Endothelial cell of umbilical vein (primary cell): ENCODE data around the gene HBEGF. TPM values are rescaled to one million over a fixed set of nuclear protein-coding genes. Genes with fewer than 3 reads are reported as not detected.

Experiments
- BruUV-seq: library from RNA; stranded (reverse); fragments of 400-500 nt; replicated peaks from 2 replicates; lab custom pipeline; 2021; lab: Mats Ljungman, UMichigan
- CTCF ChIA-PET: fragments of 300-600, 350-600 bp; sonication (Branson Sonifier 250); formaldehyde crosslinking; loops from one replicate; lab custom pipeline; 2021; ENCODE audit warnings: antibody characterized with exemption, inconsistent platforms; lab: Charles Lee
- POLR2A ChIA-PET: fragments of 300-600, 350-600 bp; sonication (Branson Sonifier 250); formaldehyde crosslinking; loops from one replicate; lab custom pipeline; 2021; ENCODE audit warnings: antibody characterized with exemption, inconsistent platforms; lab: Charles Lee
- DNase-seq: peaks from one replicate; pipeline ENCODE4 v3.0.0-alpha.2; 2011; ENCODE audit warnings: low read depth, low spot score
- FAIRE-seq: peaks from 2 replicates; lab custom pipeline; 2011; peaks lifted over from hg19 to GRCh38; lab: Jason Lieb, UNC
- H2AFZ ChIP-seq: 2 replicates; pipeline ENCODE4 v1.6.0; 2012; ENCODE audit warnings: low read depth, low read length, control low read depth, inconsistent platforms
- H3K27ac ChIP-seq: 2 replicates; pipeline ENCODE4 v1.5.1; 2011; ENCODE audit warnings: low read depth, mild to moderate bottlenecking, control low read depth, low read length, moderate library complexity; ENCODE audit not compliant: insufficient read depth
- H3K27me3 ChIP-seq, 2 experiments: 2 replicates each; pipeline versions ENCODE4 v1.6.0 to v1.6.1; 2011; ENCODE audit warnings: low read length in 2 of 2, mixed read lengths in 1 of 2; ENCODE audit not compliant: control insufficient read depth in 2 of 2, insufficient read depth in 2 of 2
- H3K36me3 ChIP-seq, 2 experiments: 2 replicates in 1 of 2; 3 replicates in 1 of 2; pipeline ENCODE4 v1.5.1; 2011; ENCODE audit warnings: low read length in 2 of 2, mild to moderate bottlenecking in 1 of 2, moderate library complexity in 1 of 2; ENCODE audit not compliant: control insufficient read depth in 2 of 2, insufficient read depth in 2 of 2; ENCODE audit errors: extremely low read depth in 1 of 2
- H3K4me1 ChIP-seq: 3 replicates; pipeline ENCODE4 v1.5.1; 2011; ENCODE audit warnings: mild to moderate bottlenecking, low read length; ENCODE audit not compliant: control insufficient read depth, insufficient read depth; ENCODE audit errors: extremely low read depth
- H3K4me2 ChIP-seq: 2 replicates; pipeline ENCODE4 v1.6.1; 2011; ENCODE audit warnings: low read length, control low read depth, mixed read lengths; ENCODE audit not compliant: insufficient read depth
- H3K4me3 ChIP-seq, 3 experiments: fragments of 200-600 bp in 1 of 3; sonication (generic), shearing (Covaris generic) in 1 of 3; replicated peaks in 1 of 3; 2 replicates each; pipeline ENCODE4 v1.5.1; 2011 to 2016; ENCODE audit warnings: control low read depth in 3 of 3, low read length in 3 of 3, mild to moderate bottlenecking in 2 of 3, inconsistent platforms in 1 of 3, low read depth in 1 of 3, moderate library complexity in 1 of 3; ENCODE audit not compliant: insufficient read depth in 1 of 3
- H3K79me2 ChIP-seq: 2 replicates; pipeline ENCODE4 v1.6.0; 2012; ENCODE audit warnings: low read length, inconsistent platforms; ENCODE audit not compliant: control insufficient read depth, insufficient read depth
- H3K9ac ChIP-seq: replicated peaks from 2 replicates; pipeline ENCODE3; 2011; ENCODE audit warnings: low read length, control low read depth; ENCODE audit not compliant: insufficient read depth; ENCODE audit errors: extremely low read depth
- H3K9me1 ChIP-seq: replicated peaks from 3 replicates; pipeline ENCODE4 v1.6.0; 2011; ENCODE audit warnings: mild to moderate bottlenecking, low read length; ENCODE audit not compliant: control insufficient read depth, insufficient read depth; ENCODE audit errors: extremely low read depth
- H3K9me3 ChIP-seq: replicated peaks from 2 replicates; pipeline ENCODE4 v1.5.1; 2012; ENCODE audit warnings: low read length, inconsistent platforms; ENCODE audit not compliant: control insufficient read depth, insufficient read depth
- H4K20me1 ChIP-seq: replicated peaks from 2 replicates; pipeline ENCODE3; 2011; ENCODE audit warnings: mild to moderate bottlenecking, low read length; ENCODE audit not compliant: control insufficient read depth, insufficient read depth; ENCODE audit errors: extremely low read depth
- EZH2 ChIP-seq: IDR thresholded peaks from 2 replicates; pipeline ENCODE4 v1.6.1; 2012; ENCODE audit warnings: borderline replicate concordance, low read depth, mild to moderate bottlenecking, moderate library complexity, low read length, inconsistent platforms; ENCODE audit not compliant: severe bottlenecking
- FOS ChIP-seq: IDR thresholded peaks from 2 replicates; pipeline ENCODE4 v1.6.1; 2011; ENCODE audit warnings: mild to moderate bottlenecking, low read length, moderate library complexity, borderline replicate concordance; ENCODE audit not compliant: insufficient read depth
- GATA2 ChIP-seq: IDR thresholded peaks from 2 replicates; pipeline ENCODE4 v1.7.0; 2011; ENCODE audit warnings: low read depth, mild to moderate bottlenecking, moderate library complexity, mixed read lengths, low read length; ENCODE audit not compliant: insufficient read length, insufficient read depth
- JUN ChIP-seq: IDR thresholded peaks from 2 replicates; pipeline ENCODE4 v1.6.1; 2011; ENCODE audit warnings: borderline replicate concordance, low read depth; ENCODE audit not compliant: insufficient read length, insufficient read depth
- MYC ChIP-seq: IDR thresholded peaks from one replicate; pipeline ENCODE4 v1.6.1; 2011; ENCODE audit warnings: mild to moderate bottlenecking, low read depth, low read length
- POLR2A ChIP-seq: IDR thresholded peaks from 2 replicates; pipeline ENCODE4 v1.6.1; 2012; ENCODE audit warnings: low read depth, mild to moderate bottlenecking, control low read depth, low read length
- POLR2AphosphoS5 ChIP-seq: IDR thresholded peaks from 2 replicates; pipeline ENCODE4 v1.6.1; 2012; ENCODE audit warnings: low read depth, mild to moderate bottlenecking, control low read depth, low read length, moderate library complexity; ENCODE audit not compliant: insufficient read depth
- dilution Hi-C: fragments of 300-500 bp; cut with MboI; formaldehyde crosslinking; loops from one replicate; pipeline ENCODE4 v1.15.0; 2019; ENCODE audit warnings: low sequenced_read_pairs; ENCODE audit not compliant: extremely low pct_ligation_motif_present
- intact Hi-C: fragments of 100-400 bp; cut with micrococcal nuclease; formaldehyde crosslinking; loops from one replicate; pipeline ENCODE4 v1.10.0; 2022
- polyA plus RNA-seq, 4 experiments: library from polyadenylated mRNA; depleted of rRNA in 3 of 4; stranded (reverse) in 3 of 4; unstranded in 1 of 4; fragments of >200 nt; gene quantifications; 2 replicates each; pipeline versions ENCODE4 v1.2.1 to v1.2.3, GENCODE V29; 2011 to 2012; ENCODE audit warnings: missing spikeins in 1 of 4
- total RNA-seq: library from RNA; stranded (reverse); gene quantifications from 2 replicates; pipeline ENCODE4 v1.2.3, GENCODE V29; 2021
- TF ChIP-seq, protein P1 (sequence below): IDR thresholded peaks from 2 replicates; pipeline ENCODE4 v1.6.1; 2011; ENCODE audit not compliant: insufficient read depth, insufficient read length
- TF ChIP-seq, protein P2 (sequence below), 2 donors: IDR thresholded peaks; 1 replicate in 1 of 2; 2 replicates in 1 of 2; pipeline ENCODE4 v1.5.1; 2011; ENCODE audit warnings: low read length in 2 of 2, mild to moderate bottlenecking in 2 of 2, moderate library complexity in 2 of 2, control low read depth in 1 of 2, inconsistent platforms in 1 of 2, low read depth in 1 of 2; ENCODE audit not compliant: insufficient read depth in 1 of 2; ENCODE audit errors: extremely low read depth in 1 of 2

HBEGF gene
- total and polyA plus RNA-seq, 2 donors (not counting 3 experiments of a cell fraction or from before 2014, with no cell fraction given): 33.2 to 79.8 TPM

DNA sequence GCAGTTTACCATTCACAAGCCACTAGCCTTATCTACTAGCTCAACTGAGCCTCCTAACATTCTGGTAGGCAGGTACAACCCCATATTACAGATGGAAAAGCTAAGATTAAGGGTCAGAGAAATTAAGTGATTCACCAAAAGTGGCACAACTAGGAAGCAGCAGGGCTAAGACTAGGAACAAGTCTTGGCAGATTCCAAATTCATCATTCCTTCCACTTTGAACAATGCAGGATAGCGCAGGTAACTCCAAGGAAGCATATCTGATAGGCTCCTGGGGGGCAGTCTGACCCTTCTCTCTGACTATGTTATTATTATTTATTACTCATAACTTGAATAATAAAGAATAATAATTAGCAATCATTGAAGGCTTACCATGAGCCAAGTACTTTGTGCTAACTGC is 8.5 kb downstream of the HBEGF start:
- TF ChIP-seq, protein P1, sequence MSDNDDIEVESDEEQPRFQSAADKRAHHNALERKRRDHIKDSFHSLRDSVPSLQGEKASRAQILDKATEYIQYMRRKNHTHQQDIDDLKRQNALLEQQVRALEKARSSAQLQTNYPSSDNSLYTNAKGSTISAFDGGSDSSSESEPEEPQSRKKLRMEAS: no peak
- TF ChIP-seq EZH2 (no peak), FOS (no peak), POLR2AphosphoS5 (no peak), POLR2A (no peak), GATA2 (no peak), MYC (no peak), JUN (no peak)
- TF ChIP-seq, protein P2, sequence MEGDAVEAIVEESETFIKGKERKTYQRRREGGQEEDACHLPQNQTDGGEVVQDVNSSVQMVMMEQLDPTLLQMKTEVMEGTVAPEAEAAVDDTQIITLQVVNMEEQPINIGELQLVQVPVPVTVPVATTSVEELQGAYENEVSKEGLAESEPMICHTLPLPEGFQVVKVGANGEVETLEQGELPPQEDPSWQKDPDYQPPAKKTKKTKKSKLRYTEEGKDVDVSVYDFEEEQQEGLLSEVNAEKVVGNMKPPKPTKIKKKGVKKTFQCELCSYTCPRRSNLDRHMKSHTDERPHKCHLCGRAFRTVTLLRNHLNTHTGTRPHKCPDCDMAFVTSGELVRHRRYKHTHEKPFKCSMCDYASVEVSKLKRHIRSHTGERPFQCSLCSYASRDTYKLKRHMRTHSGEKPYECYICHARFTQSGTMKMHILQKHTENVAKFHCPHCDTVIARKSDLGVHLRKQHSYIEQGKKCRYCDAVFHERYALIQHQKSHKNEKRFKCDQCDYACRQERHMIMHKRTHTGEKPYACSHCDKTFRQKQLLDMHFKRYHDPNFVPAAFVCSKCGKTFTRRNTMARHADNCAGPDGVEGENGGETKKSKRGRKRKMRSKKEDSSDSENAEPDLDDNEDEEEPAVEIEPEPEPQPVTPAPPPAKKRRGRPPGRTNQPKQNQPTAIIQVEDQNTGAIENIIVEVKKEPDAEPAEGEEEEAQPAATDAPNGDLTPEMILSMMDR (IDR thresholded peaks at IDR 0.05; ENCODE audit: extremely low read depth in 1 of 2, insufficient read depth in 1 of 2, low read depth in 1 of 2, low read length in 2 of 2): no peak

More for the DNA sequence above, 8.5 kb downstream of the HBEGF start:
- no TSS peak for BruUV-seq
- Histone ChIP-seq H3K9me3 (no peaks in the 10 kb centered on the region), H3K36me3 (peaks cover 41 to 50% of the 10 kb centered on the region in 2 experiments), H4K20me1 (no peaks in the 10 kb centered on the region), H3K27me3 (no peaks in the 10 kb centered on the region), H3K9me1 (peaks cover 3% of the 10 kb centered on the region), H2AFZ (no peak overlapping the region), H3K79me2 (peaks cover 63% of the 10 kb centered on the region), H3K9ac (no peak overlapping the region), H3K4me1 (peaks cover 28% of the 10 kb centered on the region), H3K27ac (no peak overlapping the region), H3K4me2 (no peak overlapping the region), H3K4me3 (no peak overlapping the region)
- POLR2A ChIA-PET: interaction anchor here (0.6 to 1.6 kb wide), 2 partner anchors 9 to 79 kb away, joined by 5 to 7 read pairs; partner anchors contain the start of gene HBEGF
- CTCF ChIA-PET: interaction anchor here (1.0 to 3.4 kb wide), 7 partner anchors 8 to 98 kb away, joined by 3 to 20 read pairs (median 4); partner anchors contain the start of gene HBEGF
- DNase-seq (no peak), FAIRE-seq (no peak)
- intact Hi-C loops (no loop called here), dilution Hi-C loops (no loop called here)
